Sciatic nerve (tissue), 2 donors: Measurements from ENCODE around the gene CD22. TPM values are rescaled to one million over a fixed set of nuclear protein-coding genes. Genes with fewer than 3 reads are reported as not detected.
A peak's percentile ranks its signal among the peaks of the same experiment; 100 is the strongest.

ENCODE experiments used
- ATAC-seq: fragments of 200-7000 bp; cut with Tn5 transposase; one replicate; pipeline ENCODE4 v1.9.1; 2020; ENCODE audit warnings: mild to moderate bottlenecking, moderate library complexity
- DNase-seq: peaks from one replicate; pipeline ENCODE4 v3.0.0-alpha.2; 2020; ENCODE audit warnings: low spot score
- intact Hi-C: fragments of 100-400 bp; cut with DNase I; formaldehyde crosslinking; loops from one replicate; pipeline ENCODE4 v1.14.2; 2022
- total RNA-seq: library from RNA; stranded (reverse); fragmentation: NEBNext Ultra II Directional; extraction: Animal tissue kit (Norgen Biotek cat#: 25700); gene quantifications from one replicate; pipeline ENCODE4 v1.2.1, GENCODE V29; 2021
- donor health status: DM: no; HTN: no; CAD: no.
- donor health status: DM: no; HTN: no; CAD: no.

CD22 gene
- total RNA-seq, 1 donor from 2014 or later: 23.8 TPM

GRCh38 chr19:35294859-35295791, 33.9 kb upstream of the CD22 start:
- intact Hi-C loops: no loop called here
- ATAC-seq (no peak), DNase-seq (no peak)

GRCh38 chr19:35295792-35296462, 33.1 kb upstream of the CD22 start:
- intact Hi-C loops: no loop called here
- no peak for ATAC-seq
- DNase-seq: no peak

GRCh38 chr19:35296644-35297514, 32.1 kb upstream of the CD22 start:
- ATAC-seq: no peak
- DNase-seq: no peak
- intact Hi-C loops: no loop called here

DNA sequence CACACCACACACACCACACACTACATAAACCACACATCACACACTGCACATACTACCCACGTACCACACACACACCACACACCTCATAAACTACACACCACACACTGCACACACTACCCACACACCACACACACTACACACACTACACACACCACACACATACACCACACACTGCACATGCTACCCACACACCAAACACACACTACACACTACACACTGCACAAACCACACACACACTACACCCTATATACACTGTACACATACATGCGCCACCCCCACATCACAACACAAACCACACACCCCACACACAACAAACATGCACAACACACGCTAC, 31.5 kb upstream of the CD22 start:
- DNase-seq (no peak), ATAC-seq (no peak)
- intact Hi-C loops: no loop called here

DNA sequence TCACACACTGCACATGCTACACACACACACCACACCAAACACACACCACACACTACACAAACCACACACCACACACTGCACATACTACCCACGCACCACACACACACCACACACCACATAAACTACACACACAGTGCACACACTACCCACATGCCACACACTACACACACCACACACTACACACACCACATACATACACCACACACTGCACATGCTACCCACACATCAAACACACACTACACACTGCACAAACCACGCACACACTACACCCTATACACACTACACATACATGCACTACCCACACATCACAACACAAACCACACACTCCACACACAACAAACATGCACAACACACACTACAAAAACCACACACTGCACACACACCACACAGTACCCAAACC, 31.1 kb upstream of the CD22 start:
- ATAC-seq: no peak
- intact Hi-C loops: no loop called here
- no peak for DNase-seq

DNA sequence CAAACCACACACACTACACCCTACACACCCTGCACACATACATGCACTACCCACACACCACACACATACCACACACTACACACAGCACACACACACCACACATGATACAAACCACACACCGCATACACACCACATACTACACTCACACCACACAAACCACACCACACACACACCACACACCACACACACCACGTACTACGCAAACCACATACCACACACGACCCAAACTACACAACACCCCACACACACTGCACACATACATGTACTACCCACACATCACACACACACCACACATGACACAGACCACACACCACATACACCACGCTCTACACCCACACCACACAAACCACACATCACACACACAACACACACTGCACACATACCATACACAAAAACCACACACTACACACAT, 30.4 kb upstream of the CD22 start:
- ATAC-seq: no peak
- no peak for DNase-seq

DNA sequence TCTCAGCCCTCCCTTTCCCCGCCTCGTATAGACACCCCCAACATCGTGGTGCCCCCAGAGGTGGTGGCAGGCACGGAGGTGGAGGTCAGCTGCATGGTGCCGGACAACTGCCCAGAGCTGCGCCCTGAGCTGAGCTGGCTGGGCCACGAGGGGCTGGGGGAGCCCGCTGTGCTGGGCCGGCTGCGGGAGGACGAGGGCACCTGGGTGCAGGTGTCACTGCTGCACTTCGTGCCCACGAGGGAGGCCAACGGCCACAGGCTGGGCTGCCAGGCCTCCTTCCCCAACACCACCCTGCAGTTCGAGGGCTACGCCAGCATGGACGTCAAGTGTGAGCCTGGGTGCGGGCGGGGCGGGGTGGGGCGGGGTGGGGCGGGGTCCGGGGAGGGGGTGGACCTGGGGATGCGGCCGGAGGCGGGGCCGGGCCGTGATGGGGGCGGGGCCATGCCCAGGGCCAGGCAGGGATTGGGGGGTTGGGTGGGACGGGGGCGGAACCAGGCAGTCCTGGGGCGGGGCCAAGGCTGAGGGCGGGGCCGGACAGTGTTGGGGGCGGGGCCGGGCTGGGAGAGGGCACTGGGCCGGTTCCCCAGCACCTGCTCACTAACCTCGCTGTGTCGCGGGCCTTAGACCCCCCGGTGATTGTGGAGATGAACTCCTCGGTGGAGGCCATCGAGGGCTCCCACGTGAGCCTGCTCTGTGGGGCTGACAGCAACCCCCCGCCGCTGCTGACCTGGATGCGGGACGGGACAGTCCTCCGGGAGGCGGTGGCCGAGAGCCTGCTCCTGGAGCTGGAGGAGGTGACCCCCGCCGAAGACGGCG, 29.3 kb upstream of the CD22 start:
- DNase-seq (no peak), ATAC-seq (peak; percentile 39)
- intact Hi-C loops: no loop called here

More for the DNA sequence above, 30.4 kb upstream of the CD22 start:
- intact Hi-C loops: no loop called here

- ATAC-seq (no peak), DNase-seq (no peak)
- intact Hi-C loops: no loop called here
Observed at GRCh38 chr19:35300339-35300649, 28.7 kb upstream of the CD22 start.

- no peak for ATAC-seq
- intact Hi-C loops: no loop called here
- no peak for DNase-seq
Observed at GRCh38 chr19:35301961-35302360, 27.0 kb upstream of the CD22 start.

DNA sequence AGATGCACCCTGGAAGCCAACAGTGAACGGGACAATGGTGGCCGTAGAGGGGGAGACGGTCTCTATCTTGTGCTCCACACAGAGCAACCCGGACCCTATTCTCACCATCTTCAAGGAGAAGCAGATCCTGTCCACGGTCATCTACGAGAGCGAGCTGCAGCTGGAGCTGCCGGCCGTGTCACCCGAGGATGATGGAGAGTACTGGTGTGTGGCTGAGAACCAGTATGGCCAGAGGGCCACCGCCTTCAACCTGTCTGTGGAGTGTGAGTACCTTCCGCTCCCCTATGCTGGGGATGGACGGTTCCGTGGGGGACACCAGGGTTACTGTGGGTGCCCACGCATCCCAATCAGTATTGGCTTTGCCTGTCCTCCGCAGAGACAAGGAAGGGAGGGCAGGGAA, 26.5 kb upstream of the CD22 start:
- ATAC-seq: no peak
- intact Hi-C loops: no loop called here
- DNase-seq: no peak

DNA sequence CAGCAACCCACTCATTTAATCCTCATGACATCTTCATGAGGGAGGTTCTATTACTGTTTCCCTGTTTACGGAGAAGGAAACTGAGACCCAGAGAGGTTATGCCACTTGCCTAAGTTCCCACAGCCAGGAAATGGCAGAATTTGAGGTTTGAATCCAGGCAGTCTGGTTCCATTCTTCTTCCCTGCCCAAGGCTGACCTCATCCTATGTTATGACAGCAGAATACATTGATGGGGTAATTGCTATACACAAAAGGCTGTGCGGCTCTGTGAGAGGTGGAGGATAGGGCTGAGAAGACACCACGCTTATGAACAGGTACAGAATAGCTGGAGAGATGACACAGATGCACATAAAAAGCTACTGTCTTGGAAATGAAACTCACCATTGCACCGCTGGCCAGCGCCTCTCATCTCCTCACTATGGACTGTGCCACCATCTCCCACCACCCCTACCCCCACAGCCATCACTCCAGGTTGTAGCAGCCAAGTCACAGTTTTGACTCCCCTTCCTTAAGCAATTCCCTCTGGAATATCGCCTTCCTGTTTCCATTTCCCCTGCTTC, 25.6 kb upstream of the CD22 start:
- no peak for ATAC-seq
- intact Hi-C loops: no loop called here

DNA sequence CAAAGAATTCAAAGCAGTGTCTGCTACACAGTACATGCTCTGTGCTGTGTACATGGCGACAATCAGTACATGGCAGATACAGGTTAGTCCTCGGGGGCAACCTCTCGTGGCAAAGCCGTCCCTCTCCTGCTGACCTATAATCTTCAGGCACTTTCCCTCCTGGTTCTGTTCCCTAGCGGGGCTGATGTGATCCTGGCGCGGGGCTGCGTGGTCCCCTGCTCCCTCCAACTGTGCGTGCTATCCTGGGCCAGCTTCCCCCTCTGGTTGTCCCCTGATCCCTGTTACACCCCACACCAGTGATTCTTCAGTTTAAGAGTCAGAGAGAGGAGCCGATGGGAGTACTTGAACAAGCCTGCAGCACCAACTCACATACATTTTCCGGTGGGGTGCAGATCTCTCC, 25.0 kb upstream of the CD22 start:
- ATAC-seq (no peak), DNase-seq (no peak)
- intact Hi-C loops: no loop called here

More for the DNA sequence above, 25.6 kb upstream of the CD22 start:
- no peak for DNase-seq

GRCh38 chr19:35305181-35305580, 23.8 kb upstream of the CD22 start:
- intact Hi-C loops: no loop called here
- DNase-seq: no peak

DNA sequence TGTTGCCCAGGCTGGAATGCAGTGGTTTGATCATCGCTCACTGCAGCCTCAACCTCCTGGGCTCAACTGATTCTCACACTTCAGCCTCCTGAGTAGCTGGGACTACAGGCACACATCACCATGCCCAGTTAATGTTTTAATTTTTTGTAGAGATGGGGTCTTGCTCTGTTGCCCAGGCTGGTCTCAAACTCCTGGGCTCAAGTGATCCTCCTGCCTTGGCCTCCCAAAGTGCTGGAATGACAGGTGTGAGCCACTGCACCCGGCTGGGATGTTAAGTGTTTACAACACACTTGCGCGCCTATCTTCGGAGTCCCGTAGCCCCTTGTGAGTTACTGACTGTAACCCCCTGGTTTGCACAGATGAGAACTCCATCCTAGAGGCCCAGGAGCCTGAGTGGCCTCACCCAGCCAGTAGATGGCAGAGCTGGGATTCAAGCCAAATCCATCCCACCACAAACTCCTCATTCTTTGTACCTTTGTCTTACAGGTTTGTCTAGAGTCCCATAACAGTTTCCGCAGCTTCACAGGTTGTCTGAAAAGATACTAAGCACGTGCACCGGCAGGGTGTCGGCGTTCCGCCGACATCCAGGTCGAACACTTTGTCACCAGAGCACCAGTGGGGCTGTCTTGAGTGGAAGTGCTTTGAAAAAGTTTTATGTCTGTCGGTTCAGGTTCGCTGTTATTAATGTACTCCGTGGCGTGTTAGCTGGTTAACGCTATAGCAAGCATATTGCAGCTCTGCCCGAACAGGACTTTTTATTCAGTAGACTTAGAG, 22.3 kb upstream of the CD22 start:
- ATAC-seq: no peak
- intact Hi-C loops: no loop called here
- no peak for DNase-seq

More at GRCh38 chr19:35305181-35305580, 23.8 kb upstream of the CD22 start:
- no peak for ATAC-seq

- ATAC-seq: peak; percentile 16
- DNase-seq: no peak
- intact Hi-C loops: no loop called here
Observed at GRCh38 chr19:35307931-35308330, 21.1 kb upstream of the CD22 start.

DNA sequence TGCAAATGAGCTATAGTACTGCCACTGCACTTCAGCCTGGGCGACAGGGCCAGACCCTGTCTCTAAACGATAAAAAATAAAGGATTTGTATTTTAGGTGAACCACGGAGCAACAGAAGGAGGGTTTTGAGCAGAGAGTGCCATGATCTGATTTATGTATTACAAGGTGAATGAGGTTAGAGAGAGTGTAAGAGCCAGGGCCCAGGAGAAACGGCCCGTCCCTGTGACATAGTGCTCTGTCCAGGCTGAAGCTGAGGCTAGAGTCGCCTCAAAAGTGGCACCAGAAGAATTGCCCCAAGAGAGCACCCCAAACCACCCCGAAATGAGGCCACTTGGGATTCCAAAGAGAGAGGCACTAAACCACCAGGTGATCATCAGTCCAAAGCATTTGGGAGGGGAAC, 20.1 kb upstream of the CD22 start:
- ATAC-seq: no peak
- intact Hi-C loops: no loop called here
- no peak for DNase-seq

GRCh38 chr19:35309481-35310279, 19.3 kb upstream of the CD22 start:
- intact Hi-C loops: no loop called here
- DNase-seq: no peak

More at GRCh38 chr19:35309481-35310279, 19.3 kb upstream of the CD22 start:
- ATAC-seq: peak; percentile 30
